LNCaP clone FGC (cell line): ENCODE data around the gene SPRY4.
A peak's percentile ranks its signal among the peaks of the same experiment; 100 is the strongest.

Experiments
- DNase-seq: peaks from one replicate; pipeline ENCODE4 v3.0.0-alpha.2; 2011; ENCODE audit warnings: low read depth
- H3K4me3 ChIP-seq: 2 replicates; pipeline ENCODE4 v1.5.1; 2011; ENCODE audit warnings: mild to moderate bottlenecking, low read depth, low read length, control low read depth
- TF ChIP-seq, protein P1 (sequence below): IDR thresholded peaks from 2 replicates; pipeline ENCODE4 v1.5.1; 2012; ENCODE audit warnings: mild to moderate bottlenecking; ENCODE audit not compliant: control insufficient read depth, insufficient read depth; ENCODE audit errors: extremely low read depth

The SPRY4 gene

DNA sequence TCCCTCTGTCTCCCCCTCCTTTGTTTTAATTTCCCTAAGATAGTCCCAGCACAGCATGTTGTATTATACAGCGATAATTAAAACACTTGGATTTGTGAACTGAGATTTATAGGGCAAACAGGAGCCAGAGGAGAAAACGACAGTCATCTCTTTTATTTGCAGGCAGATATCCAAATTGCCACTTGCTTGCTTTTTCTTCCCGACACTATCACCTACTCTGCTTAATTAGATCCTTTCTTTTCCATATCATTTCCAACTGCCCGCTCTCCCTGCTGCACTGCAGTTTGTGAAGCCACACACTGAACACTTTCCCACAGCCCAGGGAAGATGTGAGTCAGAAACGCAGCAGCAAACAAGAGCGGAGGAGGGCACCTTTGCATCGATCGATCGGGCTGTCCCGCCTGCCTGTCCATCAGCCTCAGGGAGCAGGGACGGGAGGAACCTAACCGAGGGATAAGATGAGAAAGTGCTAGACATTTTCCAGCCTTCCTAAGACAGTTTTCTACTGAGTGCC, 35.8 kb upstream of the SPRY4 start:
- DNase-seq: no peak
- TF ChIP-seq, protein P1, sequence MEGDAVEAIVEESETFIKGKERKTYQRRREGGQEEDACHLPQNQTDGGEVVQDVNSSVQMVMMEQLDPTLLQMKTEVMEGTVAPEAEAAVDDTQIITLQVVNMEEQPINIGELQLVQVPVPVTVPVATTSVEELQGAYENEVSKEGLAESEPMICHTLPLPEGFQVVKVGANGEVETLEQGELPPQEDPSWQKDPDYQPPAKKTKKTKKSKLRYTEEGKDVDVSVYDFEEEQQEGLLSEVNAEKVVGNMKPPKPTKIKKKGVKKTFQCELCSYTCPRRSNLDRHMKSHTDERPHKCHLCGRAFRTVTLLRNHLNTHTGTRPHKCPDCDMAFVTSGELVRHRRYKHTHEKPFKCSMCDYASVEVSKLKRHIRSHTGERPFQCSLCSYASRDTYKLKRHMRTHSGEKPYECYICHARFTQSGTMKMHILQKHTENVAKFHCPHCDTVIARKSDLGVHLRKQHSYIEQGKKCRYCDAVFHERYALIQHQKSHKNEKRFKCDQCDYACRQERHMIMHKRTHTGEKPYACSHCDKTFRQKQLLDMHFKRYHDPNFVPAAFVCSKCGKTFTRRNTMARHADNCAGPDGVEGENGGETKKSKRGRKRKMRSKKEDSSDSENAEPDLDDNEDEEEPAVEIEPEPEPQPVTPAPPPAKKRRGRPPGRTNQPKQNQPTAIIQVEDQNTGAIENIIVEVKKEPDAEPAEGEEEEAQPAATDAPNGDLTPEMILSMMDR: no peak
- no peak overlapping the region for H3K4me3 ChIP-seq

DNA sequence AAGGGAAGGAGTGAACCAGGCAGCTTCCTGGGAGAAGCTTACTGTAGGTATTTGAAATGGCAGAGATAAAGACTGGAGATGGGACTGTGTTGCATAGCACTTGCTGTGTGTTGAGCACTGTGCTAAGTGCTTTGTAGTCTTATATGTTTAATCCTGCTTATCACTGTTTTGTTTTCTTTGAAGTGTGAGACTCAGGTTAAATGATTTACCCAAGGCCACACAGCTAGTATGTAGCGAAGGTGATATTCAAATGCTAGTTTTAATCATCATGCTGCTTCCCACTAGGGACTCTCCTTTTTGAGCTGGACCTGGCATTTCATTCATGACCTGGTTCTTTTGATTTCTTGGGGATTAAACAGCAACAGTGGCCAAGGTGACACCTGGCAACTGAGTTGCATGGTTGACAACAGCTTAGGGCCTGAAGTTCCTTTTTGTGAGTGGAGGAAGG, 35.3 kb upstream of the SPRY4 start:
- H3K4me3 ChIP-seq: no peak overlapping the region
- TF ChIP-seq, protein P1: no peak
- DNase-seq: no peak

DNA sequence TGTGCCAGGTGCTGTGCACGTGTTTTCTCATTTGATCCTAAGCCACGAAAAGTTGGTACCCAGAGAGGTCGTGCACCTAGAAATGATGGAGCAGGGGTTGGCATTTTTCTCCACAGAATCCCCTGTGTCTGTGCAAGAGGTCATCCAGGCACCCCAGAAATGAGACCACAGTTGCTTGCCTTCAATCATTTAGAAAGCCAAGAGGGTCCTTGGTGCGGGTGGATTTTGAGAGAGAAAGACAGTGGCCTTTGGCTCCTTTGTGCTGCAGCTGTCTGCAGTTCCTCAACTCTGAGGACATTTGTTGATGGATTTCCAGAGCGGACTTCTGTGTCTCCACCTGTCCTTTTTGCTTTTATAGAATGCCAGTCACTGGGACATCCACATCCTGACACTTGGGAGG, 33.8 kb upstream of the SPRY4 start:
- TF ChIP-seq, protein P1: no peak
- no peak overlapping the region for H3K4me3 ChIP-seq
- DNase-seq: no peak

DNA sequence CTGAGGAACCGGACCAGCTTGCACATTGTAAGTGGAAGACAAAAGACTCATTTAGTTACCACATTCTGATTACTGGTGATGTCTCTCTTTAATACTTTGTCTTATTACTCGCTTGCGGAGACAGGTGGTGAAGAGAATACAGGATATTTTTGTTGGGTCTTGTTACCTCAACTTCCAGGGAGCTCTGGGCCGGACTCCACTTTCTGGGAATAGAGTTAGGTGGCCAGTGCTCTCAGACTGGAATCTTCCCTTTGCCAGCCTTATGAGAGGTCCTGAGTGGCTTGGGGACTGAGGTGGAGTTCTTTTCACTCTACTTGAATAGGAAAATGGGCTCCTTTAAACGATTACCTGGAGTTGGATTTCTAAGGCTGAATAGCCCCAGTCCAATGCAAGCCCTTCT, 33.3 kb upstream of the SPRY4 start:
- no peak overlapping the region for H3K4me3 ChIP-seq
- no peak for DNase-seq
- TF ChIP-seq, protein P1: no peak

DNA sequence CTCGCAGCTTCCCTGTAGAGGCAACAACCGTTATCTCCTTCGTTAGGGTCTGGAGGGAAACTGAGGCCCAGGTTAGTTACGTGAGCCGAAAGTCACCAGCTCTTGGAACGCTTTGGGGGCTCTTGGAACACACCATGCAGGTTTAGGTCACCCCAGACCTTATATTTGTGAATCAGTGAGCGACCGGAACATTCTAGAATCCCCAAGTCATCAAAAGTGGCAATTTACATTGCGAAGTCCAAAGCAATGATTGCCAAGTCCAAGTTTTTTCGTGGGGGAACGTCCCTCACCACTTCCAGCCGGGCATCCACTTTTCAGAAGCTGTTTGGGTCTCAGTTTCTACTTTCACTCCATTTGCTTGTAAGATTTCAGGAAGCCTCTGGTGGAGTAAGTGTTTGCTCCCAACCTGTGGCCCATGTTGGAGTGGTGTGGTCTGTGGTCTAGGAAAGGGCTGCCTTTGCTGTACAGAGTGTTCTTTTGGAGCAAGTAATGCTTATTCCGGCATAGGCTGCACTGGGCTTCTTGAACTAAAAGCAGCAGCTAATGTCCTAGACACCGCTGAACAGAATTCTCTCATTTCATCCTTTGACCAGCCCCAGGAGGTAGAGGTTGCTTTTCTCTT, 32.8 kb upstream of the SPRY4 start:
- TF ChIP-seq, protein P1: no peak
- DNase-seq: no peak
- no peak overlapping the region for H3K4me3 ChIP-seq

DNA sequence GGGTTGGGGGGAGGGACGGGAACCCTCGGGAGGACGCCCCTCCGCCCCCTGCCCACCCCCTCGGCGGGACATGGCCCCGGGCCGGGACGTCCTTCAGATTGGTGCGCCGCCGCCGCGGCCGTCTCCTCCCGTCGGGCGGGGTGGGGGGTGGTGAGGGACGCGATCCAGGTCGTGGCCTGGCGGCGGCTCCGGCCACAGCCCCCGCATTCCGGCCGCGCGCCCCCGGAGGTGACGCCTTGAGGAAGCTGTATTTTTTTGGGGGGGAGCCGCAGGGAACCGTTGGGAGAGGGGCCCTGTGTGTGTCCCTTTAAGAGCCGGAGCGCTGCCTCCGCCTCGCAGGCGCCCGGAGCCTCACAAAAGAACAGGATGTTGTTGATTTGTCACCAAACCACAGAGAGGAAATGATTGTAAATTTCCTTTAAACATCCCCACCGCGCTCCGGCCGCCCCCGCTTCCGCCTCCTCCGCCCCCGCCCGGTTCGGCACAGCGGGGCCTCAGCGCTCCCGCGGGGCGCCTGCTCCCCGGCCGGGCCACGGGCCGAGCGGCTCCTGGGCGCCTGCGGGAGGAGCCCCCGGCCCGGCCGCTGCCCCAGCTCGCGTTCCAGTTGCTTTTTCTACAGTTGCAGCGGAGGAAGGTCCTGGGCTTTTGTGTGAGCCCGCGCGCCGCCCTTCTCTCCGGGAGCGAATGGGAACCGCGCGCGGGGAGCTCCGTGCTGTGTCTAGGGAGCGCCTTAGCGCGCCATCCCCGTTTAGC, 32.1 kb upstream of the SPRY4 start:
- DNase-seq: no peak
- TF ChIP-seq, protein P1: no peak
- peak overlapping the region; percentile 40 for H3K4me3 ChIP-seq

DNA sequence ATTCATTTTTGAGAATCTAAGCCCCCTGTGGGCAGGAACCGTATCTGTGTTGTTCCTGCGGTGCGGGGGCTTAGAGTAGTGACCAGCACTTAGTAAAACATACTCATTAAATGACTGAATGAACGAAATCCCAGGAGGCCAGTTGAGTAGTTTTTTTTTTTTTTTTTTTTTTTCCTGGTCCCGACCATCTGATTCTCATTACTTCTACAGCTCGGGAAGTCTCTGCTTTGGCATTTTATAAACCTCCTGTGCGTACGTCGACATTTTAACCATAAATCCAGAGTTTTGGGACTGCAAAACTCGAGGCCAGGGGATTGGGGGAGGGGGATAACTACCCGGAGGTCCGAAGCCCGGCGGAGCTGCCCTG, 31.5 kb upstream of the SPRY4 start:
- TF ChIP-seq, protein P1: no peak
- peak overlapping the region; percentile 40 for H3K4me3 ChIP-seq
- DNase-seq: no peak
